Fibroblast of lung (primary cell): Measurements from ENCODE around the gene CMTM7. TPM values are rescaled to one million over a fixed set of nuclear protein-coding genes. Genes with fewer than 3 reads are reported as not detected.

Experiments used
- DNase-seq, 2 donors: peaks; one replicate each; pipeline versions ENCODE4 v3.0.0 to v3.0.0-alpha.2; 2010; ENCODE audit warnings: low read depth in 2 of 2
- H2AFZ ChIP-seq: 2 replicates; pipeline ENCODE4 v1.5.1; 2012; ENCODE audit warnings: low read length, control low read depth, inconsistent platforms
- H3K27ac ChIP-seq: 2 replicates; pipeline ENCODE4 v1.5.1; 2011; ENCODE audit warnings: low read length, control low read depth; ENCODE audit not compliant: insufficient read depth
- H3K27me3 ChIP-seq: 2 replicates; pipeline ENCODE4 v1.5.1; 2011; ENCODE audit warnings: mild to moderate bottlenecking, low read length; ENCODE audit not compliant: control insufficient read depth, insufficient read depth
- H3K36me3 ChIP-seq: 2 replicates; pipeline ENCODE4 v1.5.1; 2011; ENCODE audit warnings: low read length; ENCODE audit not compliant: control insufficient read depth, insufficient read depth
- H3K4me1 ChIP-seq: 2 replicates; pipeline ENCODE4 v1.5.1; 2011; ENCODE audit warnings: low read length; ENCODE audit not compliant: control insufficient read depth, insufficient read depth; ENCODE audit errors: extremely low read depth
- H3K4me2 ChIP-seq: 2 replicates; pipeline ENCODE4 v1.5.1; 2011; ENCODE audit warnings: low read length, control low read depth; ENCODE audit not compliant: insufficient read depth; ENCODE audit errors: extremely low read depth
- H3K4me3 ChIP-seq, 4 experiments: fragments of 200-600 bp in 1 of 4; sonication (generic) in 1 of 4; replicated peaks in 1 of 4; 2 replicates each; pipeline ENCODE4 v1.5.1; 2011 to 2016; ENCODE audit warnings: low read length in 4 of 4, low read depth in 3 of 4, mild to moderate bottlenecking in 3 of 4, control low read depth in 2 of 4, inconsistent platforms in 1 of 4, mixed read lengths in 1 of 4; ENCODE audit not compliant: insufficient read depth in 1 of 4; ENCODE audit errors: control extremely low read depth in 1 of 4
- H3K79me2 ChIP-seq: 2 replicates; pipeline ENCODE4 v1.5.1; 2012; ENCODE audit warnings: mild to moderate bottlenecking, low read length, inconsistent platforms; ENCODE audit not compliant: control insufficient read depth, insufficient read depth
- H3K9ac ChIP-seq: 2 replicates; pipeline ENCODE4 v1.5.1; 2011; ENCODE audit warnings: mild to moderate bottlenecking, low read length, control low read depth; ENCODE audit not compliant: insufficient read depth
- H3K9me3 ChIP-seq: 2 replicates; pipeline ENCODE4 v1.5.1; 2012; ENCODE audit warnings: low read depth, low read length; ENCODE audit not compliant: control insufficient read depth, insufficient read depth
- H4K20me1 ChIP-seq: 2 replicates; pipeline ENCODE4 v1.5.1; 2011; ENCODE audit warnings: low read length; ENCODE audit not compliant: control insufficient read depth, insufficient read depth; ENCODE audit errors: extremely low read depth
- EZH2 ChIP-seq: IDR thresholded peaks from 2 replicates; pipeline ENCODE4 v1.5.1; 2012; ENCODE audit warnings: low read length, control low read depth, mild to moderate bottlenecking; ENCODE audit errors: missing control alignments
- polyA plus RNA-seq, 2 donors: library from polyadenylated mRNA; depleted of rRNA in 1 of 2; stranded (reverse) in 1 of 2; unstranded in 1 of 2; fragments of >200 nt; gene quantifications; 2 replicates each; pipeline ENCODE4 v1.2.1, GENCODE V29; 2011 to 2012; ENCODE audit warnings: missing spikeins in 1 of 2
- total RNA-seq: library from RNA; depleted of rRNA; stranded (reverse); fragments of >200 nt; gene quantifications from 2 replicates; pipeline ENCODE4 v1.2.1, GENCODE V29; 2014
- TF ChIP-seq, protein P1 (sequence below), 2 donors: IDR thresholded peaks in 1 of 2; conservative IDR thresholded peaks in 1 of 2; 1 replicate in 1 of 2; 2 replicates in 1 of 2; pipeline ENCODE4 v1.5.1; 2011 to 2012; ENCODE audit warnings: low read length in 2 of 2, control low read depth in 1 of 2, inconsistent platforms in 1 of 2, low read depth in 1 of 2, mild to moderate bottlenecking in 1 of 2

The CMTM7 gene
- total and polyA plus RNA-seq, 2 donors (not counting 1 experiment from before 2014, with no cell fraction given) = 3.5 to 9.3 TPM

DNA sequence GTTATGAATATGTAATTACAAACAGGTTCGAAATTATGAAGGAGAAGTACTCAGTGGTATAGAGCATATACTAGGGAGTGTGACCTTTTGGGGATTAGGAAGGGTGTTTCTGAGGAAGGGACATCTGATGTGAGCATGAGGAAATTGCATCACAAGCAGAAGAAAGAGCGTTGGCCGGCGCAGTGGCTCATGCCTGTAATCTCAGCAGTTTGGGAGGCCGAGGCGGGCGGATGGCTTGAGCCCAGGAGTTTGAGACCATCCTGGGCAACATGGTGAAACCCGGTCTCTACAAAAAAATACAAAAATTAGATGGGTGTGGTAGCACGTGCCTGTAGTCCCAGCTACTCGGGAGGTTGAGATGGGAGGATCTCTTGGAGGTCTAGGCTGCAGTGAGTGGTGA lies 6.9 kb downstream of the CMTM7 start:
- Histone ChIP-seq H3K36me3 (no peaks in the 10 kb centered on the region), H3K4me1 (peaks cover 5% of the 10 kb centered on the region), H3K79me2 (peaks cover 8% of the 10 kb centered on the region), H2AFZ (no peak overlapping the region), H3K4me2 (no peak overlapping the region), H4K20me1 (no peaks in the 10 kb centered on the region), H3K27ac (no peak overlapping the region), H3K4me3 (no peak overlapping the region), H3K9ac (no peak overlapping the region), H3K9me3 (no peaks in the 10 kb centered on the region), H3K27me3 (no peaks in the 10 kb centered on the region)
- no peak for DNase-seq
- TF ChIP-seq, protein P1, sequence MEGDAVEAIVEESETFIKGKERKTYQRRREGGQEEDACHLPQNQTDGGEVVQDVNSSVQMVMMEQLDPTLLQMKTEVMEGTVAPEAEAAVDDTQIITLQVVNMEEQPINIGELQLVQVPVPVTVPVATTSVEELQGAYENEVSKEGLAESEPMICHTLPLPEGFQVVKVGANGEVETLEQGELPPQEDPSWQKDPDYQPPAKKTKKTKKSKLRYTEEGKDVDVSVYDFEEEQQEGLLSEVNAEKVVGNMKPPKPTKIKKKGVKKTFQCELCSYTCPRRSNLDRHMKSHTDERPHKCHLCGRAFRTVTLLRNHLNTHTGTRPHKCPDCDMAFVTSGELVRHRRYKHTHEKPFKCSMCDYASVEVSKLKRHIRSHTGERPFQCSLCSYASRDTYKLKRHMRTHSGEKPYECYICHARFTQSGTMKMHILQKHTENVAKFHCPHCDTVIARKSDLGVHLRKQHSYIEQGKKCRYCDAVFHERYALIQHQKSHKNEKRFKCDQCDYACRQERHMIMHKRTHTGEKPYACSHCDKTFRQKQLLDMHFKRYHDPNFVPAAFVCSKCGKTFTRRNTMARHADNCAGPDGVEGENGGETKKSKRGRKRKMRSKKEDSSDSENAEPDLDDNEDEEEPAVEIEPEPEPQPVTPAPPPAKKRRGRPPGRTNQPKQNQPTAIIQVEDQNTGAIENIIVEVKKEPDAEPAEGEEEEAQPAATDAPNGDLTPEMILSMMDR (conservative IDR thresholded peaks at IDR 0.05 in 1 of 2, IDR thresholded peaks at IDR 0.05 in 1 of 2; ENCODE audit: low read depth in 1 of 2, low read length in 2 of 2) = no peak
- no peak for TF ChIP-seq EZH2

DNA sequence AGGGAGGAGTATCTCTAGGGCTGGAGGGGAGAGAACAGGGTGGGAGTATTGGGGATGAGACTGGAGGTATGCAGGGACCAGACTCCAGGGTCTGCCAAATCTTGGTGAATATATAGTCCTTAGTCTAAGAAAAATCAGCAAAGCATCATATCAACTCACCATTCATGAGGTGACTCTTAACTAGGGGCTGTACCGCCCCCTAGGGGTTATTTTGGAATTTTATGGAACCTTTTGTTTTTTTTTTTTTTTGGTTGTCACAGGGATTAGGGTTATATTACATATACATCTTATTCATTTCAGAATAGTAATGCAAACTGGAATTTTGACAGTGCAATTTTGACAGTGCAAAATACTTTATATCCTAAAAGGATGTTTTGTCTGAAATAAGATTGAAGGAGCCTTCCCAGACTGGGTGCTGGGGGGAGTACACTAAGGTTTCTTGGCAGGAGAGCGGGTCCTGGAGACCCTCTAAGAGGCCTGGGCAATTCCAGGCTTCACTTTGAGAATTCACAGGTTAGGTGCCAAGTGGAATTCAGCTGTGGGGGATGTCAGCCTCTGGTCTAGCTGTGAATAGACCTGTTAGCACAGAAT lies 7.5 kb downstream of the CMTM7 start:
- no peak overlapping the region for H3K27ac ChIP-seq
- H3K36me3 ChIP-seq = no peaks in the 10 kb centered on the region
- H3K79me2 ChIP-seq = peaks cover 6% of the 10 kb centered on the region
- TF ChIP-seq EZH2 = no peak
- TF ChIP-seq, protein P1 (conservative IDR thresholded peaks at IDR 0.05 in 1 of 2, IDR thresholded peaks at IDR 0.05 in 1 of 2; ENCODE audit: low read depth in 1 of 2, low read length in 2 of 2) = peak; percentile 57 to 64
- H4K20me1 ChIP-seq = no peaks in the 10 kb centered on the region
- no peak overlapping the region for H3K4me2 ChIP-seq
- no peaks in the 10 kb centered on the region for H3K27me3 ChIP-seq
- DNase-seq = peak in 1 of 2 donors; percentile 77
- H3K4me3 ChIP-seq = no peak overlapping the region
- H3K9ac ChIP-seq = no peak overlapping the region
- H2AFZ ChIP-seq = no peak overlapping the region
- H3K9me3 ChIP-seq = no peaks in the 10 kb centered on the region
- H3K4me1 ChIP-seq = peaks cover 5% of the 10 kb centered on the region

- no peaks in the 10 kb centered on the region for H3K36me3 ChIP-seq
- H3K79me2 ChIP-seq = peaks cover 6% of the 10 kb centered on the region
- H2AFZ ChIP-seq = peak overlapping the region; percentile 73
- peak overlapping the region; percentile 96 for H3K4me2 ChIP-seq
- H3K27ac ChIP-seq = peak overlapping the region; percentile 68
- peak overlapping the region; percentile 70 for H3K9ac ChIP-seq
- H3K9me3 ChIP-seq = no peaks in the 10 kb centered on the region
- H4K20me1 ChIP-seq = no peaks in the 10 kb centered on the region
- no peaks in the 10 kb centered on the region for H3K27me3 ChIP-seq
- H3K4me3 ChIP-seq = peak overlapping the region; percentile 27 to 60 (median 40)
- TF ChIP-seq, protein P1 (conservative IDR thresholded peaks at IDR 0.05 in 1 of 2, IDR thresholded peaks at IDR 0.05 in 1 of 2; ENCODE audit: low read depth in 1 of 2, low read length in 2 of 2) = no peak
- TF ChIP-seq EZH2 = no peak
- DNase-seq = no peak
- peaks cover 5% of the 10 kb centered on the region for H3K4me1 ChIP-seq
These were observed 9.5 kb downstream of the CMTM7 start for GRCh38 chr3:32401126-32401525.
